Calu3 (cell line): ENCODE data around the gene PTPN14. TPM values are rescaled to one million over a fixed set of nuclear protein-coding genes. Genes with fewer than 3 reads are reported as not detected.

Experiments
- BruUV-seq: library from RNA; stranded (reverse); fragments of 400-500 nt; replicated peaks from 2 replicates; lab custom pipeline; 2021; lab: Mats Ljungman, UMichigan
- CTCF ChIA-PET: fragments of 300-600 bp; sonication (Branson Sonifier 250); formaldehyde crosslinking; loops from one replicate; lab custom pipeline; 2022; ENCODE audit warnings: antibody characterized with exemption; lab: Charles Lee
- DNase-seq: peaks from one replicate; pipeline ENCODE4 v3.0.0; 2022
- H3K27ac Mint-ChIP-seq: one replicate; pipeline ENCODE4 v1.8.0; 2022; ENCODE audit warnings: mixed read lengths; ENCODE audit not compliant: unreplicated experiment
- H3K27me3 Mint-ChIP-seq: one replicate; pipeline ENCODE4 v1.8.0; 2022; ENCODE audit warnings: mixed read lengths; ENCODE audit not compliant: unreplicated experiment
- H3K36me3 Mint-ChIP-seq: one replicate; pipeline ENCODE4 v1.8.0; 2022; ENCODE audit warnings: mild to moderate bottlenecking, moderate library complexity, mixed read lengths; ENCODE audit not compliant: insufficient read depth, unreplicated experiment
- H3K4me1 Mint-ChIP-seq: one replicate; pipeline ENCODE4 v1.8.0; 2022; ENCODE audit warnings: mild to moderate bottlenecking, low read depth, mixed read lengths; ENCODE audit not compliant: unreplicated experiment
- H3K4me3 Mint-ChIP-seq: one replicate; pipeline ENCODE4 v1.8.0; 2022; ENCODE audit warnings: mild to moderate bottlenecking, low read depth, moderate library complexity, mixed read lengths; ENCODE audit not compliant: unreplicated experiment
- H3K9me3 Mint-ChIP-seq: one replicate; pipeline ENCODE4 v1.8.0; 2022; ENCODE audit warnings: low read depth, mixed read lengths; ENCODE audit not compliant: unreplicated experiment
- intact Hi-C: fragments of 100-400 bp; cut with micrococcal nuclease; formaldehyde crosslinking; loops from one replicate; pipeline ENCODE4 v1.10.0; 2022; ENCODE audit not compliant: unreplicated experiment
- total RNA-seq: library from RNA; stranded (reverse); gene quantifications from 2 replicates; pipeline ENCODE4 v1.2.3, GENCODE V29; 2022
- TF ChIP-seq, protein P1 (sequence below): fragments of 200-600 bp; IDR thresholded peaks from one replicate; pipeline ENCODE4 v1.8.0; 2022; ENCODE audit warnings: antibody characterized with exemption; ENCODE audit not compliant: unreplicated experiment

The PTPN14 gene
- total RNA-seq, 1 experiment from 2014 or later = 77.4 TPM

DNA sequence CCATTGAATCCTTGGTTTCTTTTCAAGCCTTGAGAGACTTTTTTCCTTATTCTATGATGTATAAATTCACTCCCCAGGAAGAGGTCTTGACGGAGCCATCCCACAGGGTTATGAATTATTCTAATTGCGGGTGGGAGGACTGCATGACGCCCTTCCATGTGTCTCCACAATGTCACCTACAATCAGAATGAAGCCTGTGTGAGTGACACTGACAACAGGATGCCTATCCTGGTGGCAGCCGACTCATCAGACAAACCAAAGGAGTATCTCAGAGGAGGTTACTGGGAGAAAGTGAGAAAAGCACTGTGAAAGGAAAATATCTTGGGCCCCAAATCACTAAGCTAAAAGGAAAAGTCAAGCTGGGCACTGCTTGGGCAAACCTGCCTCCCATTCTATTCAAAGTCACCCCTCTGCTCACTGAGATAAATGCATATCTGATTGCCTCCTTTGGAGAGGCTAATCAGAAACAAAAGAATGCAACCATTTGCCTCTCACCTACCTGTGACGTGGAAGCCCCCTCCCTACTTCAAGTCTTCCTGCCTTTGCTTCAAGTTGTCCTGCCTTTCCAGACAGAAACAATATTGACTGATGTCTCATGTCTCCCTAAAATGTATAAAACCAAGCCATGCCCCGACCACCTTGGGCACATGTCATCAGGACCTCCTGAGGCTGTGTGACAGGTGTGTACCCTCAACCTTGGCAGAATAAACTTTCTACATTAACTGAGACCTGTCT is 172.0 kb downstream of the PTPN14 start:
- H3K27me3 Mint-ChIP-seq = no peaks in the 10 kb centered on the region
- intact Hi-C loops = no loop called here
- CTCF ChIA-PET = no interaction called here
- DNase-seq = no peak
- no peaks in the 10 kb centered on the region for H3K9me3 Mint-ChIP-seq
- H3K36me3 Mint-ChIP-seq = peaks cover 70% of the 10 kb centered on the region
- TF ChIP-seq, protein P1, sequence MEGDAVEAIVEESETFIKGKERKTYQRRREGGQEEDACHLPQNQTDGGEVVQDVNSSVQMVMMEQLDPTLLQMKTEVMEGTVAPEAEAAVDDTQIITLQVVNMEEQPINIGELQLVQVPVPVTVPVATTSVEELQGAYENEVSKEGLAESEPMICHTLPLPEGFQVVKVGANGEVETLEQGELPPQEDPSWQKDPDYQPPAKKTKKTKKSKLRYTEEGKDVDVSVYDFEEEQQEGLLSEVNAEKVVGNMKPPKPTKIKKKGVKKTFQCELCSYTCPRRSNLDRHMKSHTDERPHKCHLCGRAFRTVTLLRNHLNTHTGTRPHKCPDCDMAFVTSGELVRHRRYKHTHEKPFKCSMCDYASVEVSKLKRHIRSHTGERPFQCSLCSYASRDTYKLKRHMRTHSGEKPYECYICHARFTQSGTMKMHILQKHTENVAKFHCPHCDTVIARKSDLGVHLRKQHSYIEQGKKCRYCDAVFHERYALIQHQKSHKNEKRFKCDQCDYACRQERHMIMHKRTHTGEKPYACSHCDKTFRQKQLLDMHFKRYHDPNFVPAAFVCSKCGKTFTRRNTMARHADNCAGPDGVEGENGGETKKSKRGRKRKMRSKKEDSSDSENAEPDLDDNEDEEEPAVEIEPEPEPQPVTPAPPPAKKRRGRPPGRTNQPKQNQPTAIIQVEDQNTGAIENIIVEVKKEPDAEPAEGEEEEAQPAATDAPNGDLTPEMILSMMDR = no peak
- no peak overlapping the region for H3K4me3 Mint-ChIP-seq
- H3K4me1 Mint-ChIP-seq = peaks cover 4% of the 10 kb centered on the region
- BruUV-seq = no TSS peak
- no peak overlapping the region for H3K27ac Mint-ChIP-seq

DNA sequence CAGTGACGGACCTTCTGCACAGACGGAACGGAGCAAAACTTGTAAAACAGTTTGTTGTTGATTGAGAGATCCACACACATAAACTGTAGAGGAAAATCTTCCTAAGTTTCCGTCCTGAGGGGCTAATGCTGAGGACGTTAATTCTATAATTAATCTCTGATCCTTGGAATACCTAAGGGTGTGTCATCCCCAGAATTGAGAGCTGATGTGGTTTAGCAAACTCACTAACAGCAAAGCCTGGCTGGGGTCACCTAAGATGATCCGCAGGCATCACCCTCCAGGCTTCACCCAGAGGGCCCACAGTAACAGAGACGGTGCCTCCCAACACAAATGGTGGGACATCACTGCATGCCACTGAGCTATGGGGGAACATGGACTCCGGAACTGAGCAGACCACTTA is 172.9 kb downstream of the PTPN14 start:
- no TSS peak for BruUV-seq
- DNase-seq = no peak
- Mint-ChIP-seq H3K27me3 (no peaks in the 10 kb centered on the region), H3K4me3 (no peak overlapping the region), H3K36me3 (peaks cover 62% of the 10 kb centered on the region), H3K4me1 (peaks cover 6% of the 10 kb centered on the region), H3K9me3 (no peaks in the 10 kb centered on the region), H3K27ac (no peak overlapping the region)
- intact Hi-C loops = no loop called here
- CTCF ChIA-PET = no interaction called here
- TF ChIP-seq, protein P1 = no peak

DNA sequence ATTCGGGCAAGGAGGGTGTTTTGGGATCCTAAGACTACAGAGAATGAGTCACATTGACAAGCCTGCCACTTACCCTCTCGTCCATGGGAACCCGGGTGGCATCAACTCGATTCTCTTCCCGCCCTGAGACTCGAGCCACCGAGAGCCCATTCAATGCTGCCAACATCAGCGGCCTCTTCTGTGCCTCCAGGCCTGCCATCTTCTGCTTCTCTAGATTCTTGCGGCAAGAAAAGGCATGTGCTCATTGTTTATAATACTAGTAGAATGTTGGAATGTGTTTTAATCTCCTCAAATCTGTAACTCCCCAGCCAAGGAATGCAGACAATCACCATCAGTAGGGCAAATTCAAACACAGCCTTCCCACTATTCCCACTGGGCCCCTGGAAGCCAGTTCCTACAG is 173.5 kb downstream of the PTPN14 start:
- Mint-ChIP-seq H3K27ac (no peak overlapping the region), H3K27me3 (no peaks in the 10 kb centered on the region), H3K9me3 (no peaks in the 10 kb centered on the region), H3K4me1 (peaks cover 6% of the 10 kb centered on the region), H3K36me3 (peaks cover 59% of the 10 kb centered on the region), H3K4me3 (no peak overlapping the region)
- no peak for DNase-seq
- intact Hi-C loops = no loop called here
- no TSS peak for BruUV-seq
- TF ChIP-seq, protein P1 = no peak
- CTCF ChIA-PET = interaction anchor here (0.5 kb wide), 1 partner anchor 1393 kb away, joined by 3 read pairs; no protein-coding TSS in a partner anchor

DNA sequence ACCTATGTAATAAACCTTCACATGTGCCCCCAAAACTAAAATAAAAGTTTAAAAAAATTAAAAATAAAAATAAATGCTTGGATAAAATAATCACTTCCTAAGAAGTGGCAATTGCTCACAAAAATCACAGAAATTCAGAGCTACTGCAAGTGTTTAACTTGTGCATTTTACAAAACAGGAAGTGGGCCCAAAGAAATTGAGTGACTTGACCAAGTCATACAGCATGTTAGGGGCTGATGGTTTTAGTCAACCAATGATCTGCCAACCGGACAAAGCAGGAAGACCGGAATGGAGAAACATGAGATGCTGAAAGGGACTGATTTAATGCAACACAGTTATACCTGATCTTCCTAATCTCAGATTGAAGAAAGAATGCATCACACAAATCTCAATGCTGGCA is 173.9 kb downstream of the PTPN14 start:
- Mint-ChIP-seq H3K9me3 (no peaks in the 10 kb centered on the region), H3K27me3 (no peaks in the 10 kb centered on the region), H3K36me3 (peaks cover 59% of the 10 kb centered on the region), H3K4me1 (peaks cover 6% of the 10 kb centered on the region), H3K4me3 (no peak overlapping the region), H3K27ac (no peak overlapping the region)
- CTCF ChIA-PET = interaction anchor here (0.5 to 0.6 kb wide), 2 partner anchors 1371 to 1394 kb away, joined by 3 to 5 read pairs; no protein-coding TSS in a partner anchor
- BruUV-seq = no TSS peak
- TF ChIP-seq, protein P1 = no peak
- no peak for DNase-seq
- intact Hi-C loops = no loop called here
